Suprapubic skin (tissue), 3 donors: ENCODE measurements around the gene IL1B.

Experiments
- EP300 ChIP-seq: sonication (generic); formaldehyde crosslinking; IDR thresholded peaks from one replicate; pipeline ENCODE4 v1.6.1; 2017; ENCODE audit warnings: antibody characterized with exemption
- POLR2A ChIP-seq, 2 donors: fragments of 450-650 bp; IDR thresholded peaks; one replicate each; pipeline ENCODE4 v1.6.1; 2017; ENCODE audit warnings: antibody characterized with exemption in 2 of 2, mild to moderate bottlenecking in 2 of 2, moderate library complexity in 2 of 2
- TF ChIP-seq, protein P1 (sequence below), 2 donors: fragments of 200-600 bp in 1 of 2; fragments of 450-650 bp in 1 of 2; sonication (generic) in 1 of 2; IDR thresholded peaks; one replicate each; pipeline ENCODE4 v1.5.1; 2016 to 2019; ENCODE audit warnings: antibody characterized with exemption in 2 of 2, mild to moderate bottlenecking in 1 of 2, moderate library complexity in 1 of 2

DNA sequence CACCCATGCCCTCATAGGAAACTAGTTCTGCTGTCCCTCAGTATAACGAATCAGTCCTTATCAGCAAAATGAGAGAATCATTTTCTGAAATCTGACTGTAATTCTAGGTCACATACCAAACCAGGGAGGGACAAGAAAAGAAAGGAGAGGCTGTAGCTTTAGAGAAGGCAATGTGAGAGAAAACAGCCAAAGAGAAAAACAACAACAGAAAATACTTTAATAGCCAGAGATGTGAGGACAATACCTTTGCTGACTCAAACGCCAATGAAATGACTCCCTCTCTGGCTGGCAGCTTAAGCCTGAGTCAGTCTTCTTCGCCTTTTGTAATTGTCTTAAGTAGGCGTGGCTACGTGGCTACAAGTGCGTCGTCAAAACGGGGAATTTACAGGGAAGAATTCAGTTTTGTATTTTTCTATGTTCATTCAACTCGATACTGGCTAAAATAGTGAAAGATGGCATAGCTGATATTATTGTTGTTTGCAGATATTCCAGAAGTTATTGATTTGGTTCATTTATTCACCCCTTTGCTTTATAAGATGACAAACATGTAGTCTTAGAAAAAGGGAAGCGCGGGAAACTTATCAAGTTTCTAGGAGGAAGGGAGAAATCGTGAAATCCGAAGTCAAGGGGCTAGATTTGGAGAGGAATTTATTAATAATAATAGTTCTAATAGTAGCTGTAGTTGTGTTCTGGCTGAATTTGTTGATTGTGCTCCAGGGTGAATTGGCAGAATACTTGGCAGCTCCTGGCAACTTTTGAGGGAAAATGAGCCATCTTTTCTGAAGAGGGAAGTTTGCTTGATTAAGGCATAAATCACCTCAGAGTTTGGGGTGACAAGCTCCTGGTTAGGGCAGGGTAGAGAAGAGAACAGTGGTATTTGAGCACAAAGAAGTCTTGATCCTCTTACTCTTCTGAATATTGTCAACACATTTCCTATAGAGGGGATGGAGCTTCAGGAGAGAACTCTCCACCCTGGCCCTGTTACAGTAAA, 52.1 kb downstream of the IL1B start, which contains the start of gene IL1A:
- TF ChIP-seq, protein P1, sequence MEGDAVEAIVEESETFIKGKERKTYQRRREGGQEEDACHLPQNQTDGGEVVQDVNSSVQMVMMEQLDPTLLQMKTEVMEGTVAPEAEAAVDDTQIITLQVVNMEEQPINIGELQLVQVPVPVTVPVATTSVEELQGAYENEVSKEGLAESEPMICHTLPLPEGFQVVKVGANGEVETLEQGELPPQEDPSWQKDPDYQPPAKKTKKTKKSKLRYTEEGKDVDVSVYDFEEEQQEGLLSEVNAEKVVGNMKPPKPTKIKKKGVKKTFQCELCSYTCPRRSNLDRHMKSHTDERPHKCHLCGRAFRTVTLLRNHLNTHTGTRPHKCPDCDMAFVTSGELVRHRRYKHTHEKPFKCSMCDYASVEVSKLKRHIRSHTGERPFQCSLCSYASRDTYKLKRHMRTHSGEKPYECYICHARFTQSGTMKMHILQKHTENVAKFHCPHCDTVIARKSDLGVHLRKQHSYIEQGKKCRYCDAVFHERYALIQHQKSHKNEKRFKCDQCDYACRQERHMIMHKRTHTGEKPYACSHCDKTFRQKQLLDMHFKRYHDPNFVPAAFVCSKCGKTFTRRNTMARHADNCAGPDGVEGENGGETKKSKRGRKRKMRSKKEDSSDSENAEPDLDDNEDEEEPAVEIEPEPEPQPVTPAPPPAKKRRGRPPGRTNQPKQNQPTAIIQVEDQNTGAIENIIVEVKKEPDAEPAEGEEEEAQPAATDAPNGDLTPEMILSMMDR (IDR thresholded peaks at IDR 0.05): no peak
- no peak for TF ChIP-seq EP300
- no peak for TF ChIP-seq POLR2A (IDR thresholded peaks at IDR 0.05)
